PC-3 (cell line): ENCODE results near the gene ST3GAL5.

ENCODE experiments used
- CTCF ChIP-seq: fragments of 300-600 bp; sonication (generic); conservative IDR thresholded peaks from 2 replicates; pipeline ENCODE4 v1.5.1; 2017; ENCODE audit warnings: antibody characterized with exemption, low read depth, mild to moderate bottlenecking, low read length
- EZH2 ChIP-seq: fragments of 300-600 bp; sonication (generic); IDR thresholded peaks from one replicate; pipeline ENCODE4 v1.6.1; 2017; ENCODE audit warnings: antibody characterized with exemption, mild to moderate bottlenecking, low read length; ENCODE audit not compliant: unreplicated experiment

- TF ChIP-seq CTCF (no peak), EZH2 (no peak)
Observed at GRCh38 chr2:85888020-85888683, 638 bp downstream of the ST3GAL5 start.
